Duodenal mucosa (tissue), 2 donors: ENCODE data around the gene HSD17B12.
"Not testable (repeated sequence)": the region's sequence is repeated elsewhere in the genome, so short reads cannot be mapped to it uniquely, and the experiment has no call there.

Source experiments
- H3K27ac ChIP-seq: one replicate; pipeline ENCODE4 v1.7.0; 2013; ENCODE audit warnings: low read depth, low read length
- H3K27me3 ChIP-seq, 2 donors: one replicate each; pipeline ENCODE4 v1.7.0; 2013; ENCODE audit warnings: low read length in 2 of 2, control low read depth in 1 of 2; ENCODE audit not compliant: insufficient read depth in 2 of 2, control insufficient read depth in 1 of 2
- H3K36me3 ChIP-seq, 2 donors: one replicate each; pipeline ENCODE4 v1.7.0; 2013; ENCODE audit warnings: low read length in 2 of 2, control low read depth in 1 of 2; ENCODE audit not compliant: insufficient read depth in 2 of 2, control insufficient read depth in 1 of 2
- H3K4me1 ChIP-seq, 2 donors: one replicate each; pipeline ENCODE4 v1.7.0; 2013; ENCODE audit warnings: low read length in 2 of 2, control low read depth in 1 of 2; ENCODE audit not compliant: insufficient read depth in 2 of 2, control insufficient read depth in 1 of 2
- H3K4me3 ChIP-seq, 2 donors: one replicate each; pipeline ENCODE4 v1.7.0; 2013; ENCODE audit warnings: low read length in 2 of 2, low read depth in 1 of 2
- H3K9ac ChIP-seq, 2 donors: one replicate each; pipeline ENCODE4 v1.7.0; 2013; ENCODE audit warnings: low read length in 2 of 2, low read depth in 1 of 2
- H3K9me3 ChIP-seq, 2 donors: one replicate each; pipeline ENCODE4 v1.7.0; 2013; ENCODE audit warnings: low read length in 2 of 2, control low read depth in 1 of 2; ENCODE audit not compliant: control insufficient read depth in 1 of 2

Gene HSD17B12

DNA sequence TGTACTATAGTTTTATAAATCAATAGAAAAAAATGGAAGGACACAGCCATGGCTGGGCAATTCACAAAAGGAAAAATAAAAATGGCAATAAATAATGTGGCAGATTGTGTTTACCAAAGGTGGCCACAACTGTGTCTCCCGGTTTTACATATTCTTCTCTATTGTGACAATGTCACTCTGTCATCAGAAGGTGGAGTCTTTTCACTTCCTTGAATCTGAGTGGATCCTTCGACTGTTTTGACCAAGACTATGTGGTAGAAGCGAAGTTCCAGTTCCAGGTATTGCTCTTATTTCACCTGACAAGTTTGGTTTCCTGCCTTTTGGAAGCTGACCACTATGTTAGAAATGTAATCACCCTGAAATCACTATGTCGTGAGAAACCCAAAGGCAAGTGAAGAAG lies 31.0 kb upstream of the HSD17B12 start:
- Histone ChIP-seq H3K27ac (no peak overlapping the region), H3K4me1 (peaks cover 7 to 9% of the 10 kb centered on the region in 2 donors), H3K9ac (no peak overlapping the region), H3K9me3 (no peaks in the 10 kb centered on the region), H3K27me3 (no peaks in the 10 kb centered on the region), H3K4me3 (no peak overlapping the region), H3K36me3 (no peaks in the 10 kb centered on the region)

- Histone ChIP-seq H3K4me1 (peaks cover 5% of the 10 kb centered on the region in 2 donors), H3K9me3 (no peaks in the 10 kb centered on the region), H3K27me3 (no peaks in the 10 kb centered on the region), H3K9ac (no peak overlapping the region), H3K4me3 (no peak overlapping the region), H3K27ac (no peak overlapping the region), H3K36me3 (no peaks in the 10 kb centered on the region)
Observed at GRCh38 chr11:43649921-43650320, 30.6 kb upstream of the HSD17B12 start.

DNA sequence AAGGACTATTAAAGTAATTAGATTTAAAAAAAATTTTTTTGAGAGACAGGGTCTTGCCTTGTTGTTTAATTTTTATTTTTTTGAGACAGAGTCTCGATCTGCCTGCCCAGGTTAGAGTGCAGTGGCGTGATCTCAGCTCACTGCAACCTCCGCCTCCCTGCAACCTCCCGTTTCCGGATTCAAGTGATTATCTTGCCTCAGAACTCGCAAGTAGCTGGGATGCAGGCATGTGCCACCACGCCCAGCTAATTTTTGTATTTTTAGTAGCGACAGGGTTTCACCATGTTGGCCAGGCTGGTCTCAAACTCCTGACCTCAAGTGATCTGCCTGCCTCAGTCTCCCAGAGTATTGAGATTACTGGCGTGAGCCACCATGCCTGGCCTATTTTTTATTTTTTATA lies 17.5 kb upstream of the HSD17B12 start:
- not testable (repeated sequence) for H3K27ac ChIP-seq

GRCh38 chr11:43664295-43664694 lies 16.2 kb upstream of the HSD17B12 start:
- no peaks in the 10 kb centered on the region for H3K9me3 ChIP-seq
- no peaks in the 10 kb centered on the region for H3K36me3 ChIP-seq
- H3K9ac ChIP-seq = no peak overlapping the region
- no peaks in the 10 kb centered on the region for H3K27me3 ChIP-seq
- no peaks in the 10 kb centered on the region for H3K4me1 ChIP-seq
- H3K27ac ChIP-seq = no peak overlapping the region
- H3K4me3 ChIP-seq = no peak overlapping the region

More for the DNA sequence above, 17.5 kb upstream of the HSD17B12 start:
- not testable (repeated sequence) for H3K36me3 ChIP-seq, H3K27me3 ChIP-seq, H3K4me1 ChIP-seq, H3K9ac ChIP-seq, H3K4me3 ChIP-seq, H3K9me3 ChIP-seq

GRCh38 chr11:43671284-43671683 lies 9.3 kb upstream of the HSD17B12 start:
- not testable (repeated sequence) for H3K9me3 ChIP-seq, H3K4me3 ChIP-seq, H3K9ac ChIP-seq

DNA sequence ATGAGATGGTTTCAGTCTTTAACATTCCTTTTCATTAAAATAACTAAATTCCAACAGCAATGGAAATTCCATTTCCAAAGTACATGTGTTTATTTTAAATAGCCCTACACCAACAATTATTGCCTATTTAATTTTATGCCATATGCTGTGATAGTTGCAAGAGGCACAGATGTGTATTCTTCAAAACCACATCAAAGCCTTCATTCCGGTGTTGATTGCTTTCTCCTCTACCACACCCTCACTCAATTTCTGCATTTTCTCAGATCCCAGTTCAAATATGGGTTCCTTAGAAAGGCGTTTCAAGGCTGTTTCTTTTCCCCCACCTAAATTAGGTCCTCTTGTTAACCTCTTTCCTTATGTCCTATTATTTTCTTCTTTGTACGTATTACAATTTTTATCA lies 6.0 kb upstream of the HSD17B12 start:
- no peaks in the 10 kb centered on the region for H3K4me1 ChIP-seq
- no peak overlapping the region for H3K4me3 ChIP-seq
- no peaks in the 10 kb centered on the region for H3K27me3 ChIP-seq
- H3K36me3 ChIP-seq = no peaks in the 10 kb centered on the region
- H3K27ac ChIP-seq = no peak overlapping the region
- H3K9me3 ChIP-seq = no peaks in the 10 kb centered on the region
- H3K9ac ChIP-seq = no peak overlapping the region

More at GRCh38 chr11:43671284-43671683, 9.3 kb upstream of the HSD17B12 start:
- H3K4me1 ChIP-seq, H3K36me3 ChIP-seq, H3K27me3 ChIP-seq, H3K27ac ChIP-seq: not testable (repeated sequence)

DNA sequence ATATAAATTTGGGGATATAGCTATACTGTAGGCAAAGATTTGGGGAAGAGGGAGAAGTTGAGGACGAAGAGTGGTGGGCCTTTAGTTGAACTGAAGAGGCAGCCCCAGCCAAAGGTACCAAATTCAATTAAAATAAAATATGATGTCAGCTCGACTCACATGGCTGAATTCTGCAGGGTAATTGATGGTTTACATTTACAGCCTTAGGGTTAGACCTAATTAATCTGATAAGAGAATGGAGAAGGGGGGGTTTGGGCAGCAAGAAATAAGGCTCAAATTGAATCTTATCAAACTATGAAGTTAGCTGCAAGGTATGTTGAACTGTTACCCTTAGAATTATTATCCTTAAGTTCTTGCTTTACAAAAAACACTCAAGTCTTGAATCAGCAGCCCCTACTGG lies 3.6 kb upstream of the HSD17B12 start:
- H3K36me3 ChIP-seq = no peaks in the 10 kb centered on the region
- H3K27ac ChIP-seq = no peak overlapping the region
- peaks cover 0 to under 1% of the 10 kb centered on the region in 2 donors for H3K4me1 ChIP-seq
- H3K27me3 ChIP-seq = no peaks in the 10 kb centered on the region
- no peak overlapping the region for H3K4me3 ChIP-seq
- H3K9ac ChIP-seq = no peak overlapping the region
- no peaks in the 10 kb centered on the region for H3K9me3 ChIP-seq

- Histone ChIP-seq H3K36me3 (no peaks in the 10 kb centered on the region), H3K9me3 (no peaks in the 10 kb centered on the region), H3K27ac (peak overlapping the region; percentile 96), H3K27me3 (no peaks in the 10 kb centered on the region), H3K9ac (peak overlapping the region; percentile 92 to 96), H3K4me1 (peaks cover 4% of the 10 kb centered on the region in 2 donors), H3K4me3 (peak overlapping the region; percentile 89 to 92)
Observed at GRCh38 chr11:43681401-43681942, 934 bp downstream of the HSD17B12 start.

DNA sequence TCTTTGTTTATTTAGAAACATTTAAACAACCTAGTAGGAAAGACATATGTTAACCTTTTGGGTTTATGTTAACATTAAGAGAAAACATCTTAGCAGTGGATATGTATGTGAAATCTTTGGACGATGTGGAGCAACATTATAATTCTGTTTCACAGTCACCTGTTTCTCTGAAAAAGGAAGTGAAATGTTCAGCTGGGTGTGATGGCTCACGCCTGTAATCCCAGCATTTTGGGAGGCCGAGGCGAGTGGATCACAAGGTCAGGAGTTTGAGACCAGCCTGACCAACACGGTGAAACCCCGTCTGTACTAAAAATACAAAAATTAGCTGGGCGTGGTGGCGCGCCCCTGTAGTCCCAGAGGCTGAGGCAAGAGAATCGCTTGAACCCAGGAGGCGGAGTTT lies 1.5 kb downstream of the HSD17B12 start:
- Histone ChIP-seq H3K9ac (peak overlapping the region; percentile 92 to 96), H3K4me3 (peak overlapping the region; percentile 89 to 92)
- H3K4me1 ChIP-seq, H3K9me3 ChIP-seq, H3K36me3 ChIP-seq, H3K27ac ChIP-seq, H3K27me3 ChIP-seq: not testable (repeated sequence)

DNA sequence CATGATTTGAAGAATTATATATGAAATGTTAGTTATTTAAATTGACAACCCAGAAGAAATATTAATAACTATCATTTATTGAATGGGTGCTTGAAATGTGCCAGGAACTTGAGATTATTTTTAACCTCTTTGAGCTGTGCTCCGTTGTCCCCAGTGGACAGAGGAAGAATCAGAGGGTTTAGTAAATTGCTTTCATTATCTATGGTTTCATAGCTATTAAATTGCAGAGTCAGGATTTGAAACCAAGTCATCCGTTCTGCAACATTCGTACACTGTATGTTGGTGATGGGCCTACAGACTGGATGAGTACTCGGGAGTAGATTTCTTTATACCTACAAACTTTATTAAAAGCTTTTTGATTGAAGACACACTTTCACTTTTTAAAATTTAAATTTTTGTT lies 4.9 kb downstream of the HSD17B12 start:
- Histone ChIP-seq H3K9ac (no peak overlapping the region), H3K27me3 (no peaks in the 10 kb centered on the region), H3K9me3 (no peaks in the 10 kb centered on the region), H3K36me3 (no peaks in the 10 kb centered on the region), H3K27ac (no peak overlapping the region), H3K4me1 (peaks cover 4 to 11% of the 10 kb centered on the region in 2 donors), H3K4me3 (no peak overlapping the region)

- no peak overlapping the region for H3K27ac ChIP-seq
- no peak overlapping the region for H3K4me3 ChIP-seq
- H3K36me3 ChIP-seq = peaks cover 0 to 4% of the 10 kb centered on the region in 2 donors
- H3K27me3 ChIP-seq = no peaks in the 10 kb centered on the region
- no peaks in the 10 kb centered on the region for H3K9me3 ChIP-seq
- peaks cover 4 to 11% of the 10 kb centered on the region in 2 donors for H3K4me1 ChIP-seq
- no peak overlapping the region for H3K9ac ChIP-seq
Observed at GRCh38 chr11:43686207-43686606, 5.7 kb downstream of the HSD17B12 start.
